ENCODE results near the gene CLIC3. TPM values are rescaled to one million over a fixed set of nuclear protein-coding genes. Genes with fewer than 3 reads are reported as not detected.

CLIC3 gene
- total RNA-seq, 1 donor from 2014 or later = not detected

DNA sequence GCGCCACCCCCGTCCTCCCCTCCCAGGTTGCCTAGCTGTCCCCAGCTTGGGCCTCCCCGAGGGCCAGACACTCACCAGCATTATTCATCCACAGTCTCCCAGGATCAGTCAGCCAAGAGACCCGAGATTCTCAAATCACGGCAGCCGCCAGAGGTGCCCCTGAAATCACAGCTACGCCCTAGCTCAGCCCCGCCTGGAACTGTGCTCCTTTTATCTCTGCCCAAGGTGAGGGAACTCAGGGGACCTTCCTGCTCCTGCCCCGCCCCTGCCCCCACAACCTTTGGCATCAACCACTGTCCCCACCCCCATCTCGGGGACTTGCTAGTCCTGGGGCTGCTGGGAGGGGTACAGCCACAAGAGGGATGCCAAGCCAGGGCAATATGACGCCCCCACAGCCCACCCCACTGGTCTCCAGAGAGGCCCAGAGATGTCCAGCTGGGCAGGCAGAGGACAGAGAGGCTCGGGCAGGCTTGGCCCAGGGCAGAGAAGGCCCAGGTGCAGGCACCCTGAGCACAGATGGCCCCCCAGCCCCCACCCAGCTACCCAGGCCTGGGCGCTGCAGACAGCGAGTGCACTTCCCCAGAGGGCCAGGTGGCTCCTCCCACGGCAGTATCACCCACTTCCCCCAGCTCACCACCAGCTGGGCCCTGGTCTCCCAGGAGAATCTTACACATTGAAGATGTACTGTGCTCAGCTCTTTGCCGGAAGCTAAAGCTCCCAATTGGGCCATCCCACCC lies 35.7 kb upstream of the CLIC3 start, which contains the start of gene FUT7:
TSS of gene FUT7 (minus strand) at position 185 of the 737 bp plus-strand sequence. CDS start at position 88, 97 bp downstream.
- DNase-seq (ENCODE audit: low spot score) (no peak), ATAC-seq (no peak)

DNA sequence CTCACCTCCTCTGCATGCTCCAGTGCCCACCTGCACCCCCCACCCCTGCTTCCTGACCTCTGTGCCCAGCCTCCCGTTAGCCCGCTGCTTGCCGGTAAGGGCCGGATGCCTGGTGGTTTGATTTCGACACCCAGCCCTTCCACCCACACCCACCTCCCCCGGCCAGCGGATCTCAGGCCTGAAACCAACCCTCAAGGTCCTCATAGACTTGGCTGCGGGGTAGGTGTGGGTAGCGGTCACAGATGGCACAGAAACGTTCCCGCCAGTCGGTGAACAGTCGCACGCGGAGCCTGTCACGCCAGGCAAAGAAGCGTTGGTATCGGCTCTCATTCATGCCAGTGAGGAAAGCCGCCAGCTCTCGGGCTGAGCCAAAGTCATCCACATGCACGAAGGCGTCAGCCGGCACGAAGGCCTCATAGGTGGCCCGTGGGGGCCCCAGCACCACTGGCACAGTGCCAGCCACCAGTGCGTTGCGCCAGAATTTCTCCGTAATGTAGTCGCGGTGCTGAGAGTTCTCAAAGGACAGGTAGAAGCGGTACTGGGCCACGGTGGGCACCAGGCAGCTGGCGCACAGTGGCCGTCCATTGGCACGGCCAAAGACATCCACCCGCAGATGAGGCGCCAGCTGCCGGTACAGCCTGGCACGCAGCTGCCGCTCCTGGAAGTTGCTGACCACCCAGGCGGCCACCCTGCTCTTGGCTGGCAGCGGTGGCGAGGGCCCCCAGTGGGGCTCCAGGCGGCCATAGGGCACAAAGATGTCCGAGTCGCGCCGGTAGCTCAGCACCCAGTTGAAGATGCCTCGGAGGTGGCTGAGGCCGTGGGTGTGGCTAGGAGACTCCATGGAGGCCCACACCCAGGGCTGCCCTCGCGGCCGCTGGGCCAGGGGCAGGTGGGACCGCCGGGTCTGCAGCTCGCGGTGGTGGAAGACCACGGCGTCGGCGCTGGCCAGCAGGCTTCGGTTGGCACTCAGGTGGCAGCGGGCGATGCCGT lies 34.5 kb upstream of the CLIC3 start:
- ATAC-seq (no peak), DNase-seq (ENCODE audit: low spot score) (no peak)

DNA sequence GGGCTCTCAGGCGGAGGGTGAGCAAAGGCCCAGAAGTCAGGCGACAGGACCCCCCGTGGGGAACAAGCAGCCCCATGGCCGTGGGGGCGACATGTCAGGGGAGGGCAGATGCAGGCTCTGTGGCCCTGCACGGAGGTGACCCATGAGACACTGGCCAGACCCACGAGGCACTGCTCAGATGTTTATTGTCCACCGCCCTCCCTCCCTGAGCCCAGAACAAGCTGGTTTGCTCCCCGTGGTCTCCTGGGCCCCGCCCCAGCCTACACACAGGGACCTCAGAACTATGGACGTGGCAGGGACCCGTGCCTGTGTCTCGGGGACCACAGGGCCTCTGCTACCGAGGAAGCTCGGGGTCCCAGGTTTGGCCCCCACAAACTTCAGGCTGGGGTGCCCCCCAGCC lies 33.6 kb upstream of the CLIC3 start:
- no peak for DNase-seq (ENCODE audit: low spot score)
- ATAC-seq = no peak

DNA sequence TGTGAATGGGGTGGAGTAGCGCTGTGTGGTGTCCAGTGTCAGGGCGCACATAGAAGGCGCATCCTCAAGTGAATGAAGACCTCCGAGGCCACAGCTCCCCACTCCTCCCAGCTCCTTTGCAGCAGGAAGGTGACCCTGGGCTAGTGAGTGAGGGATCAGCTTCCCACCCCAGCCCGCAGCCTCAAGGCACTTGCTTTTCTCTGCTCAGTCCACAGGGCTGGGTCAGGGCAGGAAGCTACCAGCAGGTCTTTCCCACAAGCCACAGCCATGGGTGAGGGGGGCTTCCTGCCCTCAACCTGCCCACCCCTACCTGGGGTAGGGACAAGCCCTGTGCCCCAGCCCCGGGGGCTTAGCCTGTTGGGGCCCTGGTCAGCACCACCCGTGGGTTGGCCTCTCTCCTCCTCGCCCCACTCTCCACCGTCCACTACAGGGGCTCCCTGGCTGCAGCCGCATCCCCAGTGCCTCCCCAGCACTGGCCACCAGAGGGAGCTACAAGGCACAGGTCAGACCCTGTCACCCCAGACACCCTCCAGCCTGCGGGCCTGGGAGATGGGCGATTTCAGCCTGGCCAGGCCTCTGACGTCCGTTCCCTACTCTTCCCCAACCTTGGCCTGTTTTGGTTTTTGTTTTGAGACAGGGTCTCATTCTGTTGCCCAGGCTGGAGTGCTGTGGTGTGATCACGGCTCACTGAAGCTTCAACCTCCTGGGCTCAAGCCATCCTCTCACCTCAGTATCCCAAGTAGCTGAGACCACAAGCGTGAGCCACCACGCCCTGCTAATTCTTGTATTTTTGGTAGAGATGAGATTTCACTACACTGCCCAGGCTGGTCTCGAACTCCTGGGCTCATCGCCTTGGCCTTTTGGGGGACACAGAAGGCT lies 32.9 kb upstream of the CLIC3 start:
- ATAC-seq = peak; percentile 53

DNA sequence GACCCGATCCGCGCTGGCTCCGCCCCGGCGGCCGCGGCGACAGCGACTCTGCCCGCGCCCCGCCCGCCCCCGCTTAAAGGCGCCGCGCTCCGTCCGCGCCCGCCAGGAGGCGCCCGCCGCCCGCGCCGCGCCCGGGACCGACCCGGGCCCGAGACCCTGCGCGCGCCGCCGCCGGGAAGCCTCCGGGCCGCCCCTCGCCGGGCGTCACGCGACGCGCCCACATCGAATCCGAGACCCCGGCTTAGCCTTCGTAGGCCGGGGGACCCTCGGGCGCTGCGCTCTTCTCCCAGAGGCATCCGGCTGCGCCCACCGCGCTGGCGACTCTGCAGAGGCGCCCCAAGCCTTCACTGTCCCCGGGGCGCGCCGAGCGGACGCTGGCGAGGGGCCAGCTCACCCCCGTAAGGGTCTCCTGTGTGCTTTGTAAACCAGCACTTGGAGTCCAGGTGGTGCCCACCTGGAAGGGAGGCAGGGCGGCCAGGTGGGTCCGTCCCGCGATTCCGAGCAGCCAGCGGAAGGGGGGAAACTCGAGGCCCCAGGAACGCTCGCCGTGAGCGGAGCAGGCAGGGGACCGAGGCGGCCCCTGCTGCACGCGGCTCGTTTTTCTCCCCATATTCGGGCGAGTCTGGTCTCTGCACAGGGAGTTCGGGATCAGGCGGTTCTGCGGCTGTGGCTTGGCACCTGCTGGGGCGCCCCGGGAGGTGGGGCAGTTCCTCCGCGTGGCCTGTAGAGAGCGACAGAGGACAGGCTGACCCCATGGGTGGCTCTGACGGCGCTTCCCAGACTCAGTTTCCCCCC lies 32.1 kb upstream of the CLIC3 start:
- ATAC-seq = peak; percentile 56

More for the DNA sequence above, 32.9 kb upstream of the CLIC3 start:
- peak; percentile 78 for DNase-seq (ENCODE audit: low spot score)

DNA sequence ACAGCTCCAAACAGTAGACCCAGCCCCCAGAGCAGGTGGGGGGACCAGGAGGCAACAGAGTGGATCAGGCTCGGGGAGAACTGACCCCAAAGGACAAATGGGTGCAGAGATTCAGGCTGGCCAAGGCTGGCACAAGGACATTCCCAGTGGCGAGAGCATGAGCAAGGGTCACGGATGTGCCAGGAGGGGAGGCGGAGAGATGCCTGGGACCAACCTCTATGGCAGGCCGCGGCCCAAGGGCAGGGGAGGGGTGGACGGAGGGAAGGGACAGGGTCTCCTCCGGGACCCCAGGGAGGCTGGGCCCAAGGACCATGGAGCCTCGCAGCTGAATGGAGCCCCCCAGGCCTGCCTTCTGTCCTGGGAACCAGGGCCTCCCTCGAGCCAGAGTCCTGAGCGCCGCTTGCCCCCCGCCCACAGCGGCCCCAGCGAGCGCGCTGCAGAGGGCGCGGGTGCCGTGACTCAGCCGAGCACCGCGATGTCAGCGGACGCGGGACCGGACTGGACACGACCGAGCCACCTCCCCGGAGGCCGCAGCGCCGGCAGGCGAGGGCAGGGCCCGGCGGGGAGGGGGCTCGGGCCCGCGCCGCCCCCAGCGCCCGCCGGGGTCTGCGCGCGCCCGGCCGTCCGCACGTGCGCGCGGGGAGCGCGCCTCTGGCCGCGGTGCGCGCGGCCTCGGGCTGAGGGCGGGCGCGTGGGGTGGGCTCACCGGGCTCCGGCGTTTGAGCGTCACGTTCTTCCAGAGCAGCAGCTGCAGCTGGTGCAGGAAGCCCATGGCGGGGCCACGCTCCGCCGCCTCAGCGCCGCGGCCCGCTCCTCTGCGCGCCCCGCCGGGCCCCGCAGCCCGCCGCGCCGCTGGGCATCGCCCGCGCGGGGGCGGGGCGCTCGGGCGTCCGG lies 31.2 kb upstream of the CLIC3 start, which contains the start of gene ABCA2:
TSS of gene ABCA2 (minus strand) at position 869 of the 894 bp plus-strand sequence. CDS start at position 772, 97 bp downstream.
- no peak for DNase-seq (ENCODE audit: low spot score)
- peak; percentile 10 for ATAC-seq

More for the DNA sequence above, 32.1 kb upstream of the CLIC3 start:
- peak; percentile 76 for DNase-seq (ENCODE audit: low spot score)

DNA sequence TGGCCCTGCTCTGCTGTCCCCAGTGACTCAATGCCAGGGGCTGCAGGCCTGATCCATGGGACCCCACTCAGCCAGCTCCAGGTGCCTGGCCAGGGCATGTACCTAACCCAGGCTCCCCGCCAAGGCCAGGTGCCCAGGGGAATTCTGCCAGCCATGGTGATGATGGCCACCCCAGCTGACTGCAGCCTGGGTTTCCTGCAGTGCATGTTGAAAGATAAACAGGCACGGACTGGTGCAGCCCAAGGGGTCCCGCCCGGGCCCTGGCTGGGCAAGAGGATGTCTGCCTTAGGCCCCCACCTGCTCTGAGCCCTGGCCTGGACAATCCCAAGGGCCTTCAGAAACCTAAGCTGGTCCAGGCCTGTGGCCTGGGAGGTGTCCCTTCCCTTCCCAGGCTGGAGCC lies 30.5 kb upstream of the CLIC3 start:
- peak; percentile 21 for ATAC-seq
- DNase-seq (ENCODE audit: low spot score) = peak; percentile 89

DNA sequence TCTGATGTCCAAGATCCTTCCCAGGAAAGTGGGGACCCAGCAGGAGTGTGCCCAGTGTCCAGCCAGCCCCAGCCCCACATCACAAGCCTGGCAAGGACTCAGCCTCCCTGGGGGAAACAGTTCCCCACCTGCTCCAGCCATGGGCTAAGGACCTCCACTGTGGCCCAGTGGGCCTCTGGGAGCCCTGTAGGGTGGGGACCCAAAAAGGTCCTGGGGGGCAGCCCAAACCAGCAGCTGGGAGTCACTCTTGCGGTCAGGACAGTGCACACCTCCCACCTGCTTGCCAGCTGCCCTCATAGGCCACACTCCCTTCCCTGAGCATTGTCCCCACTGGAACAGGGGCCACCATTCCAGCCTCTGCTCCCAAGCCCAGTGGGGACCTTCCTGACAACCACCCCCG lies 30.0 kb upstream of the CLIC3 start:
- DNase-seq (ENCODE audit: low spot score) = no peak
- no peak for ATAC-seq

DNA sequence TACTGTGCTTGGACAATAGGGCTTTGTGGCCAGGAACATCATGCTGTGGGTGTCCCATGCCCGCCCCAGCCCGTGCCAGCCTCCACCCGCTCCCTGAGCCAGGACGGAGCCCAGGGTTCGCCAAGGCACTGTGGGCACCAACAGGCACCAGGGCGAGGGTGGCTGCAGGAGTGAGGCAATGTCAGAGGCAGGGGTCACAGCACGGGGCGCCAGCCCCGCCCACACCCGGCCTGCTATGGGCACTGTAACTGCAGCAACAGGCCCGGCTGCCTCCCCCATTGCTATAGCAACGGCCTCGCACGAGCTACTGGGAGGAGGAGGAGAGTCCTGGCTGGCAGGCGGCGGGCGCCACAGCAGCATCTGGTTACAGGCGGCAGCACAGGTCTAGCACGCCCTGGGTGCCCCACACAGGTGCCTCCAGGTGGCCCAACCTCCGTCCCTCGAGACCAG lies 29.2 kb upstream of the CLIC3 start:
- ATAC-seq = peak; percentile 47
- DNase-seq (ENCODE audit: low spot score) = peak; percentile 95

DNA sequence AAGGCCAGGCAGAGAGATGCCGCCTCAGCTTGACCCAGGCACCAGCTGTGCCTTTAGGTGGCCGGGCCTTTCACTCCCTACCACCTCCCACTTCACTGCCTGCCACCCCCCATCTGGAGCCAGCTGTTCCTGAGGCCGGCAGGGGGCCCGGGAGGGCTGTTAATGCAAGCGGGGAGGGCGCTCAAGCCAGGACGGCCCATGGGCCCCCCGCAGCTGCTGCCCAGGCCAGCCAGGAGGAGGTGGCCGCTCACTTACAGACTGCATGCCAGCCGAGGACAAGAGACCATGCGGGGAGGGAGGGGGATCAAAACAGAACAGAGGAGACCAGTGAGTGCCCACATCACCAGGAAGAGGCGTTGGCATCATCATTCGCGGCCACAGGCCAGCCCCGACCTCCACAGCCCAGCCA lies 27.2 kb upstream of the CLIC3 start:
- no peak for ATAC-seq
- no peak for DNase-seq (ENCODE audit: low spot score)

DNA sequence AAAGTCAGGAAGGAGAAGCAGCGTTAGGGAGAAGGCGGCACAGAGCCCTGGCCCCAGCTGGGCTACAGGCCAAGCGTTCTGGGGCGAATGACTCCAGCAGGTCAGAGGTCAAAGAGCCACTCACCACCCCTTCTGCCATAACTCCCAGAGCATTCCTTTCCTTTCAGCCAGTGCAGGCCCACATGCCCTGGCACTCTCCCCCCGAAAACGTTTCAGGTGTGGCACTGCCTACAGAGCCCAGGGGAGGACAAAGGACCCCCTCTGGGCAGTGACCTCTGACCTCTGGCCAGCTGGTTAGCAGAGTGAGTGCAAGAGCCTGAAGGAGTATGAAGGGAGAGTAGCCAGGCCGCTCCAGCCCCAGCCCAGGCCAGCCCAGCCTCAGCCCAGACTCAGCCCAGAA lies 26.8 kb upstream of the CLIC3 start:
- DNase-seq (ENCODE audit: low spot score) (peak; percentile 85), ATAC-seq (peak; percentile 54)

DNA sequence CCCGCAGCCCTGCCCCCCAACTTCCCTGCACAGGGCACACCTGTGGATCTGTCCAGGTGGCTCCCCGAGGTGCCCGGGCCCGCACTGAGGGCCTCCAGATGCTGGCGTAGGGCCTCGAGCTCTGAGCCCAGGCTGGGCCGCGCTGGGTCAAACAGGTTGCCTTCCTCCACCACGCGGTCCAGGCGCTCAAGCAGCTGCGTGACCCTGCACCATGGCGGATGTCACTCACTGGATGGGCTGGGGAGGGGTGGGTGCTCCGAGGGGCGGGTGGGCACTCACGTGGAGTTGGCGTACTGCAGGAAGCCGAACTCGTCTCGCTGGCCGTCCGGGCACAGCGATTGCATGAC lies 26.3 kb upstream of the CLIC3 start:
- DNase-seq (ENCODE audit: low spot score) (no peak), ATAC-seq (peak; percentile 0)

DNA sequence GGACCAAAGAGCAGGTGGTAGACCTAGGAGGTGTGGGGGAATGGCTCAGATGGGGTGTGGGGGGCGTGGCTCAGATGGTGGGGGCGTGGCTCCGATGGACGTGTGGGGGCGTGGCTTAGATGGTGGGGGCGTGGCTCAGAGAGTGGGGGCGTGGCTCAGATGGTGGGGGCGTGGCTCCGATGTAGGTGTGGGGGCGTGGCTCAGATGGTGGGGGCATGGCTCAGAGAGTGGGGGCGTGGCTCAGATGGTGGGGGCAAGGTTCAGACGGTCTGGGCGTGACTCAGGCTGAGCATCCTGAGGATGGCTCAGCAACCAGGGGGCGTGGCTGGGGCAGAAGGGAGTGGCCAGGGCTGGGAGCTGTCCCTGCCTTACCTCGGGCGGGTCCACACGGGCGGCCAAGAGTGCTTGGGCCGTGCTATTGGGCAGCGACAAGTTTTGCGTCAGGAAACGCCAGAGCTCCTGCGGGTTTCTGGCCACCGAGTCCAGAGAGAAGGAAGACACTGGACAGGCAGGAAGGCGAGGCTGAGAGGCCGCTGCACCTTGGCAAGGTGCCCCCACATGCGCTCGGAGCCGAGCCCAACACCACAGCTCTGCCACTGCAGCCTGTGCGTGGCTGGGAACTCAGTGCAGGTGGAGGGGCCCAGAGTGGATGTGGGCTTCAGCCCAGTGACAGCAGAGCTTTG lies 25.8 kb upstream of the CLIC3 start:
- peak; percentile 96 for DNase-seq (ENCODE audit: low spot score)
- peak; percentile 71 for ATAC-seq

DNA sequence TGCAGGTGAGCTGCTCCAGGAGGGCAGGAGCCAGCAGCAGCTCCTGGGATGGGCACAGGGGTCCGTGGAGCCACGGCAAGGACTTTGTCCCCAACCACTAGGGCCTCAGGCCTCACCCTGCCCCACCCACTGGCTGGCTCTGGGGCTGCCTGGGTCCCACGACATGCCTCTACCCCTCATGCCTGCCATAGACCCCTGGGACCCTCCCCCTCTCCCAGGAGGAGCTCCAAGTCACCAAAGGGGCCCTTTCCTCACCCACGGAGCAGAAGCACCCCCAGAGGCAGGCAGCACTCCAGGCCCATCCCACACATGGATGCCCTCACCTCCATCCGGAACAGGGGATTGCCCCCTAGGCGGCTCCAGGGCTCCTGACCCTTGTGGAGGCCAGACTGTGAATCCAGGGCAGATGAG lies 25.2 kb upstream of the CLIC3 start:
- DNase-seq (ENCODE audit: low spot score) (no peak), ATAC-seq (no peak)

DNA sequence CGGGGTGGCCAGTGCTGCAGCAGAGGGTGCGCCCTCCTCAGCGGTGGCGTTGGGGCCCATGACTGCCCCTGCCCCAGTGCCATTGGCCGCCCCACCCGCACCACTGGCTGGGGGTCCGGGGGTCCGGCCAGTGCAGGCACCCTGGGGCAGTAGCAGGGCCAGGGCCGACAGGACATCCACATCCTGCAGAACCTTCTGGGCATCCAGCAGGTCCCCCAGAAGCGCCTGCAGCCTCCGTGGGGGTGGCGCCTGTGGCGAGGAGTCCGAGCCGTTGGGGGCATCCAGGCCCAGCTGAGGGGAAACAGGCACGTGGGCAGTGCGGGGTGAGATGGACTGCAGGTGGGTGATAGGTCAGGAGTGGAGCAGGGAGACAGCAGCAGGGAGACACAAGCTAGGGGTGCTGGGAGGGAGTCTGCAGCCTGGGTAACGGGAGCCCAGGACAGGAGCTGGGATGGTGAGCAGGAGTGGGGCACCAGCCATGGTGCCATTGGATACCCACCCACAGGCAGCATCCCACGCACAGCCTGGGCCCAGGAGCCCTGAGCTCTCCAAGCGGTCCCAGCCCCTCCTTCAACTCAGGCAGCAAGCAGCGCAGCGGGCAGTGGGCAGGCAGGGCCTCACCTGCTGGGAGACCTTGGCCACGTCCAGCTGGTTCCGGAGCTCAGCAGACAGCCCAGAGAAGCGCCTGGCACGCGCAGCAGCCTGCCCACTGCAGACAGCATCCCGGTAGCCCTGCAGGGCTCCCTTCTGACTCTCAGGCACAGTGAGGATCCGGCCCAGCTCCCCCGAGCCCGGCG lies 24.6 kb upstream of the CLIC3 start:
- DNase-seq (ENCODE audit: low spot score) (no peak), ATAC-seq (no peak)

DNA sequence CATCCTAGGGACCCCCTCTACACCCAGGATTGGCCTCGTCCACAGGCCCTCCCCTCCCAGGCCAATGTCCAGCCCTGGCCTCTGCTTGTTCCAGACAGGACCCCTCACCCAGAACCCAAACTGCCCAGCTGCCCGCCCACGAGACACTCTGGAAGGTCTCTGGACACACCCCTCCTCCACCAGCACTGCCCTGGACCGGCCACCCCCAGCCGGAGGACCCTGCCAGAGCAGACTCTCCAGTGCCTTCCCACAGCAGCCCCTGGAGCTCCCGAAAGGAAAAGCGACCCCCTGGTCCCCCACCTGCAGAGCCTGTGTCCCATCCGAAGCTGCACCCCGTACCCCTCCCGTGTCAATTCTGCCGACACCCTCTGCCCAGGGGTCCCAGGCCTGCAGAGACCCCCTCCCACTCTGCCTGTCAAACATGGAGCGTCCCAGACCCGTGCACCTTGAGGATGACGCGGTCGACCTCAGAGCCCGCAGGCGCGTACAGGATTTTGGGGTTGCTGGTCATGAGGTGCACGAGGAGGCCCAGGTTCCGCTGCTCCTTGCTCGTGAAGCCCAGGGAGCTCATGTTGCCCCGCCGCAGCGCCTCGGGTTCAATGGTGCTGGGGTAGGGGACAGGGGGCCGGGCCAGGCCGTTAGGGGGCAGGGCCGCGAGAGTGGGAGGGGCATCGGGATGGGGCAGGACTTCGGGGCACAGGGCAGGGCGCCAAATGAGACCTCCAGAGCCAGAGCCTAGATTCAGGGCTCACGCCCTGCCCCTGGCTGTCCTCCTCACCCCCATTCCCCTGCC lies 23.7 kb upstream of the CLIC3 start:
- no peak for DNase-seq (ENCODE audit: low spot score)
- no peak for ATAC-seq

Data from left lobe of liver (tissue), 2 donors.